PC-3 (cell line): ENCODE measurements around the gene HRH3. TPM values are rescaled to one million over a fixed set of nuclear protein-coding genes. Genes with fewer than 3 reads are reported as not detected.

Source experiments
- ATAC-seq: fragments of 200-7000 bp; cut with Tn5 transposase; 2 replicates; pipeline ENCODE4 v1.9.1; 2020; ENCODE audit warnings: mild to moderate bottlenecking, moderate library complexity
- BruUV-seq: library from RNA; stranded (reverse); fragments of 400-500 nt; replicated peaks from 2 replicates; lab custom pipeline; 2021; lab: Mats Ljungman, UMichigan
- CTCF ChIA-PET: fragments of 300-600 bp; sonication (Branson Sonifier 250); formaldehyde crosslinking; loops from one replicate; lab custom pipeline; 2022; ENCODE audit warnings: antibody characterized with exemption; lab: Charles Lee
- POLR2A ChIA-PET: fragments of 300-600 bp; sonication (Branson Sonifier 250); formaldehyde crosslinking; loops from one replicate; lab custom pipeline; 2022; ENCODE audit warnings: antibody characterized with exemption; ENCODE audit not compliant: unreplicated experiment; lab: Charles Lee
- DNase-seq: peaks from one replicate; pipeline ENCODE4 v3.0.0-alpha.2; 2015
- H2AFZ ChIP-seq: fragments of 300-600 bp; sonication (generic); 2 replicates; pipeline ENCODE4 v1.6.0; 2016; ENCODE audit warnings: antibody characterized with exemption, low read length
- H3F3A ChIP-seq: fragments of 300-600 bp; sonication (generic); one replicate; pipeline ENCODE4 v1.6.0; 2017; ENCODE audit warnings: antibody characterized with exemption, low read length, control low read depth, mild to moderate bottlenecking; ENCODE audit not compliant: unreplicated experiment
- H3K27ac ChIP-seq: fragments of 300-600 bp; sonication (generic); 2 replicates; pipeline ENCODE4 v1.5.1; 2016; ENCODE audit warnings: mild to moderate bottlenecking, low read length
- H3K27me3 ChIP-seq: fragments of 300-600 bp; sonication (generic); 2 replicates; pipeline ENCODE4 v1.6.1; 2016; ENCODE audit warnings: low read length, mixed read lengths
- H3K36me3 ChIP-seq: fragments of 300-600 bp; sonication (generic); 2 replicates; pipeline ENCODE4 v1.6.1; 2016; ENCODE audit warnings: low read depth, mixed run types, low read length, mixed read lengths
- H3K4me1 ChIP-seq: fragments of 300-600 bp; sonication (generic); 2 replicates; pipeline ENCODE4 v1.5.1; 2016; ENCODE audit warnings: low read length; ENCODE audit not compliant: insufficient read depth
- H3K4me2 ChIP-seq: fragments of 300-600 bp; sonication (generic); 2 replicates; pipeline ENCODE4 v1.6.0; 2016; ENCODE audit warnings: low read length
- H3K4me3 ChIP-seq: fragments of 300-600 bp; sonication (generic); 2 replicates; pipeline ENCODE4 v1.5.1; 2016; ENCODE audit warnings: mild to moderate bottlenecking, low read length, mixed read lengths
- H3K79me2 ChIP-seq: fragments of 300-600 bp; sonication (generic); 2 replicates; pipeline ENCODE4 v1.6.1; 2017; ENCODE audit warnings: low read length, mixed read lengths
- H3K9ac ChIP-seq: fragments of 300-600 bp; sonication (generic); 2 replicates; pipeline ENCODE4 v1.6.0; 2016; ENCODE audit warnings: mild to moderate bottlenecking, low read length
- H3K9me2 ChIP-seq: fragments of 300-600 bp; sonication (generic); replicated peaks from 2 replicates; pipeline ENCODE4 v1.6.1; 2016; ENCODE audit warnings: mixed run types, low read length, mixed read lengths
- H3K9me3 ChIP-seq: fragments of 300-600 bp; sonication (generic); 2 replicates; pipeline ENCODE4 v1.6.1; 2016; ENCODE audit warnings: low read length, mixed read lengths
- H4K20me1 ChIP-seq: fragments of 300-600 bp; sonication (generic); 2 replicates; pipeline ENCODE4 v1.6.1; 2016; ENCODE audit warnings: low read length, mixed read lengths
- CTCF ChIP-seq: fragments of 300-600 bp; sonication (generic); conservative IDR thresholded peaks from 2 replicates; pipeline ENCODE4 v1.5.1; 2017; ENCODE audit warnings: antibody characterized with exemption, low read depth, mild to moderate bottlenecking, low read length
- EZH2 ChIP-seq: fragments of 300-600 bp; sonication (generic); IDR thresholded peaks from one replicate; pipeline ENCODE4 v1.6.1; 2017; ENCODE audit warnings: antibody characterized with exemption, mild to moderate bottlenecking, low read length; ENCODE audit not compliant: unreplicated experiment
- EZH2phosphoT487 ChIP-seq: fragments of 300-600 bp; sonication (generic); IDR thresholded peaks from 2 replicates; pipeline ENCODE4 v1.6.1; 2018; ENCODE audit warnings: mild to moderate bottlenecking, antibody characterized with exemption, low read length, borderline replicate concordance
- intact Hi-C: fragments of 100-400 bp; cut with micrococcal nuclease; formaldehyde crosslinking; loops from 2 replicates; pipeline ENCODE4 v1.9.0; 2023
- total RNA-seq: library from RNA; depleted of rRNA; stranded (reverse); fragments of >200 nt; gene quantifications from 2 replicates; pipeline ENCODE4 v1.2.3, GENCODE V29; 2014

The HRH3 gene
- total RNA-seq, 1 experiment from 2014 or later, result not detected

GRCh38 chr20:62244644-62245108 is 24.6 kb upstream of the HRH3 start:
- Histone ChIP-seq H3K4me3 (no peak overlapping the region), H3K9me3 (no peaks in the 10 kb centered on the region), H3K4me1 (peaks cover 18% of the 10 kb centered on the region), H3F3A (no peaks in the 10 kb centered on the region), H3K9ac (no peak overlapping the region), H3K4me2 (no peak overlapping the region), H3K36me3 (0 out of 2 replicates have a peak, but pooled peaks cover 8% of the 10 kb centered on the region), H3K9me2 (no peaks in the 10 kb centered on the region), H4K20me1 (peaks cover 34% of the 10 kb centered on the region; the same call in 1 of the 2 replicates), H3K27me3 (no peaks in the 10 kb centered on the region), H3K79me2 (peaks cover 90% of the 10 kb centered on the region), H3K27ac (no peak overlapping the region), H2AFZ (no peak overlapping the region)
- DNase-seq (no peak), ATAC-seq (no peak)
- ChIA-PET CTCF (no interaction called here), POLR2A (no interaction called here)
- intact Hi-C loops, result no loop called here
- no TSS peak for BruUV-seq
- TF ChIP-seq EZH2phosphoT487 (no peak), EZH2 (no peak), CTCF (no peak)

GRCh38 chr20:62243906-62244515 is 23.9 kb upstream of the HRH3 start:
- peaks cover 23% of the 10 kb centered on the region for H3K4me1 ChIP-seq
- H3K36me3 ChIP-seq, result 0 out of 2 replicates have a peak, but pooled peaks cover 8% of the 10 kb centered on the region
- no peak for DNase-seq
- CTCF ChIA-PET, result no interaction called here
- no peaks in the 10 kb centered on the region for H3F3A ChIP-seq
- intact Hi-C loops, result no loop called here
- H3K79me2 ChIP-seq, result peaks cover 93% of the 10 kb centered on the region
- no peak overlapping the region for H3K4me2 ChIP-seq
- no peaks in the 10 kb centered on the region for H3K9me3 ChIP-seq
- H3K27me3 ChIP-seq, result no peaks in the 10 kb centered on the region
- TF ChIP-seq EZH2 (no peak), EZH2phosphoT487 (no peak), CTCF (no peak)
- ATAC-seq, result no peak
- no peak overlapping the region for H3K27ac ChIP-seq
- H3K4me3 ChIP-seq, result no peak overlapping the region
- no TSS peak for BruUV-seq
- H4K20me1 ChIP-seq, result peaks cover 34% of the 10 kb centered on the region; the same call in 1 of the 2 replicates
- no peak overlapping the region for H2AFZ ChIP-seq
- no peak overlapping the region for H3K9ac ChIP-seq
- H3K9me2 ChIP-seq, result no peaks in the 10 kb centered on the region
- POLR2A ChIA-PET, result no interaction called here

GRCh38 chr20:62243106-62243505 is 23.0 kb upstream of the HRH3 start:
- H3K79me2 ChIP-seq, result peaks cover 89% of the 10 kb centered on the region

More at GRCh38 chr20:62243106-62243505, 23.0 kb upstream of the HRH3 start:
- intact Hi-C loops, result no loop called here
- no peak overlapping the region for H3K9ac ChIP-seq
- POLR2A ChIA-PET, result no interaction called here
- H3K4me1 ChIP-seq, result peaks cover 23% of the 10 kb centered on the region
- no TSS peak for BruUV-seq
- H3K27ac ChIP-seq, result no peak overlapping the region
- CTCF ChIA-PET, result no interaction called here
- no peak overlapping the region for H2AFZ ChIP-seq
- DNase-seq (no peak), ATAC-seq (no peak)
- no peaks in the 10 kb centered on the region for H3K9me3 ChIP-seq
- H3F3A ChIP-seq, result no peaks in the 10 kb centered on the region
- H4K20me1 ChIP-seq, result peaks cover 34% of the 10 kb centered on the region; the same call in 1 of the 2 replicates
- no peaks in the 10 kb centered on the region for H3K9me2 ChIP-seq
- TF ChIP-seq EZH2, result no peak
- TF ChIP-seq CTCF, result no peak
- no peak for TF ChIP-seq EZH2phosphoT487
- H3K27me3 ChIP-seq, result no peaks in the 10 kb centered on the region
- H3K36me3 ChIP-seq, result 0 out of 2 replicates have a peak, but pooled peaks cover 8% of the 10 kb centered on the region
- H3K4me2 ChIP-seq, result no peak overlapping the region
- no peak overlapping the region for H3K4me3 ChIP-seq
